H1 (cell line): ENCODE results near the gene SCGB2A2. TPM values are rescaled to one million over a fixed set of nuclear protein-coding genes. Genes with fewer than 3 reads are reported as not detected.
A peak's percentile ranks its signal among the peaks of the same experiment; 100 is the strongest.

Experiments
- CTCF ChIA-PET: fragments of 300-600 bp; sonication (Branson Sonifier 250); formaldehyde crosslinking; loops from one replicate; lab custom pipeline; 2021; ENCODE audit not compliant: partially characterized antibody; lab: Charles Lee
- POLR2A ChIA-PET: fragments of 300-600 bp; sonication (Branson Sonifier 250); formaldehyde crosslinking; loops from one replicate; lab custom pipeline; 2021; ENCODE audit warnings: inconsistent platforms; ENCODE audit not compliant: partially characterized antibody; lab: Charles Lee
- DNase-seq, 2 experiments: peaks; one replicate each; pipeline versions ENCODE4 v3.0.0 to v3.0.0-alpha.2; 2010 to 2022; ENCODE audit warnings: low spot score in 2 of 2, low read depth in 1 of 2, mixed read lengths in 1 of 2
- FAIRE-seq: peaks from 2 replicates; lab custom pipeline; 2011; peaks lifted over from hg19 to GRCh38; lab: Jason Lieb, UNC
- H2AFZ ChIP-seq: 2 replicates; pipeline ENCODE4 v1.8.1; 2012; ENCODE audit warnings: low read length, inconsistent platforms
- H2AK5ac ChIP-seq: 2 replicates; pipeline ENCODE4 v1.6.1; 2013; ENCODE audit warnings: low read depth, low read length
- H2BK120ac ChIP-seq: replicated peaks from 2 replicates; pipeline ENCODE3; 2013; ENCODE audit warnings: low read depth, low read length, inconsistent platforms
- H2BK12ac ChIP-seq: 2 replicates; pipeline ENCODE4 v1.6.1; 2013; ENCODE audit warnings: low read depth, low read length
- H2BK15ac ChIP-seq: 2 replicates; pipeline ENCODE4 v1.6.1; 2013; ENCODE audit warnings: low read length
- H2BK20ac ChIP-seq: 2 replicates; pipeline ENCODE4 v1.6.1; 2013; ENCODE audit warnings: low read length
- H2BK5ac ChIP-seq: 2 replicates; pipeline ENCODE4 v1.6.1; 2013; ENCODE audit warnings: low read depth, low read length
- H3K14ac ChIP-seq: 2 replicates; pipeline ENCODE4 v1.6.1; 2013; ENCODE audit warnings: inconsistent platforms; ENCODE audit not compliant: insufficient read length
- H3K18ac ChIP-seq: 2 replicates; pipeline ENCODE4 v1.6.1; 2013; ENCODE audit warnings: low read length; ENCODE audit errors: extremely low read depth
- H3K23ac ChIP-seq: 2 replicates; pipeline ENCODE4 v1.6.1; 2013; ENCODE audit warnings: inconsistent platforms; ENCODE audit not compliant: insufficient read length
- H3K23me2 ChIP-seq: 2 replicates; pipeline ENCODE4 v1.6.1; 2013; ENCODE audit warnings: low read depth, low read length
- H3K27ac ChIP-seq: 2 replicates; pipeline ENCODE4 v1.6.1; 2011; ENCODE audit warnings: low read depth, low read length, inconsistent platforms
- H3K27me3 ChIP-seq, 4 experiments: replicated peaks in 1 of 4; 1 replicate in 1 of 4; 2 replicates in 3 of 4; pipeline versions ENCODE4 v1.6.1 to v1.8.1; 2011 to 2013; ENCODE audit warnings: low read length in 3 of 4, mild to moderate bottlenecking in 3 of 4, inconsistent platforms in 2 of 4, mixed read lengths in 2 of 4, moderate library complexity in 1 of 4; ENCODE audit not compliant: control insufficient read depth in 3 of 4, insufficient read depth in 3 of 4; ENCODE audit errors: extremely low read depth in 1 of 4
- H3K36me3 ChIP-seq, 4 experiments: 2 replicates each; pipeline versions ENCODE4 v1.6.1 to v1.8.1; 2011 to 2013; ENCODE audit warnings: mild to moderate bottlenecking in 4 of 4, low read length in 3 of 4, moderate library complexity in 2 of 4, control low read depth in 1 of 4, inconsistent platforms in 1 of 4; ENCODE audit not compliant: insufficient read depth in 4 of 4, control insufficient read depth in 2 of 4
- H3K4ac ChIP-seq: replicated peaks from 2 replicates; pipeline ENCODE3; 2013; ENCODE audit warnings: low read length, low read depth, mixed read lengths, inconsistent platforms; ENCODE audit not compliant: insufficient read length
- H3K4me1 ChIP-seq, 4 experiments: replicated peaks in 1 of 4; 1 replicate in 1 of 4; 2 replicates in 3 of 4; pipeline versions ENCODE4 v1.6.1 to v1.8.1; 2011 to 2013; ENCODE audit warnings: low read length in 3 of 4, inconsistent platforms in 2 of 4, mixed read lengths in 1 of 4; ENCODE audit not compliant: insufficient read depth in 4 of 4, control insufficient read depth in 3 of 4
- H3K4me2 ChIP-seq, 2 experiments: 2 replicates each; pipeline versions ENCODE4 v1.6.1 to v1.8.1; 2011 to 2013; ENCODE audit warnings: low read depth in 2 of 2, low read length in 2 of 2, control low read depth in 1 of 2, inconsistent platforms in 1 of 2, mild to moderate bottlenecking in 1 of 2; ENCODE audit not compliant: insufficient read depth in 1 of 2
- H3K4me3 ChIP-seq, 4 experiments: fragments of 200-600, 300-600 bp in 1 of 4; sonication (generic), shearing (Covaris generic), sonication (Bioruptor Twin) in 1 of 4; 2 replicates each; pipeline versions ENCODE4 v1.5.1 to v1.8.1; 2011 to 2016; ENCODE audit warnings: low read length in 4 of 4, low read depth in 3 of 4, control low read depth in 2 of 4, inconsistent platforms in 2 of 4, mild to moderate bottlenecking in 2 of 4, mixed read lengths in 1 of 4, moderate library complexity in 1 of 4; ENCODE audit not compliant: insufficient read depth in 2 of 4; ENCODE audit errors: extremely low read depth in 1 of 4
- H3K56ac ChIP-seq: replicated peaks from 2 replicates; pipeline ENCODE3; 2013; ENCODE audit warnings: low read depth, mild to moderate bottlenecking, mixed read lengths, low read length, inconsistent platforms; ENCODE audit not compliant: insufficient read length
- H3K79me1 ChIP-seq: 2 replicates; pipeline ENCODE4 v1.6.1; 2013; ENCODE audit warnings: low read depth, low read length, control low read depth
- H3K79me2 ChIP-seq, 2 experiments: 2 replicates each; pipeline versions ENCODE4 v1.6.1 to v1.8.1; 2012 to 2013; ENCODE audit warnings: low read length in 2 of 2, mild to moderate bottlenecking in 2 of 2, inconsistent platforms in 1 of 2; ENCODE audit not compliant: insufficient read depth in 2 of 2, control insufficient read depth in 1 of 2
- H3K9ac ChIP-seq, 4 experiments: replicated peaks in 1 of 4; 1 replicate in 1 of 4; 2 replicates in 3 of 4; pipeline versions ENCODE4 v1.6.1 to v1.8.1; 2011 to 2013; ENCODE audit warnings: low read depth in 3 of 4, low read length in 3 of 4, control low read depth in 2 of 4, mild to moderate bottlenecking in 2 of 4, moderate library complexity in 2 of 4, inconsistent platforms in 1 of 4; ENCODE audit errors: extremely low read depth in 1 of 4
- H3K9me3 ChIP-seq, 2 experiments: 2 replicates each; pipeline versions ENCODE4 v1.6.1 to v1.8.1; 2012 to 2013; ENCODE audit warnings: mild to moderate bottlenecking in 2 of 2, moderate library complexity in 2 of 2, control low read depth in 1 of 2, inconsistent platforms in 1 of 2, low read depth in 1 of 2, low read length in 1 of 2, mixed read lengths in 1 of 2; ENCODE audit not compliant: insufficient read depth in 2 of 2
- H4K20me1 ChIP-seq, 2 experiments: replicated peaks in 1 of 2; 2 replicates each; pipeline versions ENCODE3 to v1.8.1; 2011 to 2013; ENCODE audit warnings: inconsistent platforms in 2 of 2, low read length in 2 of 2, mild to moderate bottlenecking in 1 of 2; ENCODE audit not compliant: insufficient read depth in 2 of 2, control insufficient read depth in 1 of 2
- H4K5ac ChIP-seq: 2 replicates; pipeline ENCODE4 v1.6.1; 2013; ENCODE audit warnings: low read length, low read depth, mixed read lengths, inconsistent platforms; ENCODE audit not compliant: insufficient read length
- H4K8ac ChIP-seq: 2 replicates; pipeline ENCODE4 v1.8.0; 2013; ENCODE audit warnings: mild to moderate bottlenecking, moderate library complexity, low read length, inconsistent platforms; ENCODE audit not compliant: insufficient read depth; ENCODE audit errors: extremely low read depth
- H4K91ac ChIP-seq: replicated peaks from 2 replicates; pipeline ENCODE3; 2013; ENCODE audit warnings: low read length, mixed read lengths, inconsistent platforms; ENCODE audit not compliant: insufficient read length
- BACH1 ChIP-seq: IDR thresholded peaks from 2 replicates; pipeline ENCODE4 v1.6.1; 2012; ENCODE audit warnings: low read length, improper control_type of control experiment
- CBX5 ChIP-seq: fragments of 300-800, 300-1000 bp; sonication (generic); IDR thresholded peaks from 2 replicates; pipeline ENCODE4 v1.7.1; 2016; ENCODE audit warnings: antibody characterized with exemption, low read length, low read depth
- CTBP2 ChIP-seq: IDR thresholded peaks from 2 replicates; pipeline ENCODE4 v1.7.0; 2011; ENCODE audit warnings: borderline replicate concordance, mild to moderate bottlenecking, moderate library complexity, mixed read lengths, low read length; ENCODE audit not compliant: insufficient read depth, insufficient read length
- FOSL1 ChIP-seq: IDR thresholded peaks from 2 replicates; pipeline ENCODE4 v1.6.1; 2011; ENCODE audit warnings: mild to moderate bottlenecking, low read depth, low read length, moderate library complexity; ENCODE audit not compliant: insufficient read depth
- GTF2F1 ChIP-seq: IDR thresholded peaks from 2 replicates; pipeline ENCODE4 v1.6.1; 2012; ENCODE audit warnings: low read depth, low read length, improper control_type of control experiment, borderline replicate concordance
- KDM4A ChIP-seq: IDR thresholded peaks from one replicate; pipeline ENCODE4 v1.7.1; 2012; ENCODE audit warnings: low read depth, mild to moderate bottlenecking, moderate library complexity, low read length, inconsistent platforms; ENCODE audit not compliant: severe bottlenecking
- POLR2A ChIP-seq, 2 experiments: IDR thresholded peaks; 1 replicate in 1 of 2; 2 replicates in 1 of 2; pipeline ENCODE4 v1.6.1; 2011; ENCODE audit warnings: low read depth in 2 of 2, low read length in 2 of 2, mild to moderate bottlenecking in 2 of 2; ENCODE audit errors: control extremely low read depth in 1 of 2
- RBBP5 ChIP-seq: IDR thresholded peaks from 2 replicates; pipeline ENCODE4 v1.7.1; 2012; ENCODE audit warnings: low read depth, mild to moderate bottlenecking, inconsistent platforms, low read length, moderate library complexity, borderline replicate concordance
- WGBS, 2 experiments: shearing (Covaris generic) in 1 of 2; methylation state at CpG; one replicate each; pipeline versions ENCODE4 v1.1.6 to v1.1.7; 2013 to 2015; ENCODE audit warnings: low lambda C conversion rate in 2 of 2, mixed read lengths in 2 of 2, inconsistent platforms in 1 of 2, low coverage in 1 of 2, missing lambda C conversion rate in 1 of 2; ENCODE audit not compliant: insufficient replicate concordance in 2 of 2, insufficient coverage in 1 of 2, insufficient read length in 1 of 2; ENCODE audit errors: extremely low coverage in 1 of 2, missing lambda C conversion rate in 1 of 2; 5-methylcytosine and 5-hydroxymethylcytosine counted together
- polyA plus RNA-seq, 7 experiments: library from polyadenylated mRNA; depleted of rRNA in 3 of 7; stranded (reverse) in 5 of 7; unstranded in 2 of 7; fragments of >200 nt in 5 of 7; fragments of 200-250 nt in 2 of 7; gene quantifications; 1 replicate in 5 of 7; 2 replicates in 1 of 7; 4 replicates in 1 of 7; pipeline versions ENCODE4 v1.2.1 to v1.2.3, GENCODE V29; 2011 to 2013; ENCODE audit warnings: missing spikeins in 2 of 7, mixed read lengths in 2 of 7
- total RNA-seq: library from RNA; stranded (reverse); fragmentation: NEBNext Ultra II Directional; extraction: Animal tissue kit (Norgen Biotek cat#: 25700); gene quantifications from 2 replicates; pipeline ENCODE4 v1.2.1, GENCODE V29; 2021

Gene SCGB2A2
- total and polyA plus RNA-seq, 2 of the 8 experiments (the other 6 are each of a cell fraction or from before 2014, with no cell fraction given) = not detected

- WGBS, 2 experiments = 83% methylated on average over 6 of the region's 6 CpGs; no CpG with 5 or more reads in 1 of the 2 experiments
- peaks cover 0 to 2% (median 0%) of the 10 kb centered on the region in 4 experiments; a peak in 3 of 7 replicates for H3K4me1 ChIP-seq
- no peak overlapping the region for H2BK120ac ChIP-seq
- no peaks in the 10 kb centered on the region for H3K9me3 ChIP-seq
- no peak overlapping the region for H3K56ac ChIP-seq
- H2AK5ac ChIP-seq = no peak overlapping the region
- no peaks in the 10 kb centered on the region for H4K20me1 ChIP-seq
- H2BK12ac ChIP-seq = no peak overlapping the region
- H4K91ac ChIP-seq = no peak overlapping the region
- no peak for FAIRE-seq
- no peak overlapping the region for H4K8ac ChIP-seq
- H2AFZ ChIP-seq = peak overlapping the region; percentile 79; the same call in 1 of the 2 replicates
- no peak overlapping the region for H3K4me2 ChIP-seq
- no peak overlapping the region for H4K5ac ChIP-seq
- H3K9ac ChIP-seq = no peak overlapping the region
- no peaks in the 10 kb centered on the region for H3K79me2 ChIP-seq
- DNase-seq = no peak
- H3K23ac ChIP-seq = no peak overlapping the region
- no peak overlapping the region for H2BK20ac ChIP-seq
- H3K23me2 ChIP-seq = no peaks in the 10 kb centered on the region
- no peak overlapping the region for H3K4ac ChIP-seq
- H3K79me1 ChIP-seq = no peaks in the 10 kb centered on the region
- H3K36me3 ChIP-seq = no peaks in the 10 kb centered on the region
- no peak overlapping the region for H3K18ac ChIP-seq
- H3K4me3 ChIP-seq = no peak overlapping the region
- ChIA-PET POLR2A (interaction anchor here (0.6 to 2.0 kb wide), 2 partner anchors 9 to 263 kb away, joined by 3 to 6 read pairs; no protein-coding TSS in a partner anchor), CTCF (interaction anchor here (1.0 to 2.0 kb wide), 10 partner anchors 9 to 158 kb away, joined by 3 to 7 read pairs (median 4); partner anchors contain the start of gene SCGB1D2)
- H2BK15ac ChIP-seq = no peak overlapping the region
- no peak overlapping the region for H2BK5ac ChIP-seq
- H3K27ac ChIP-seq = no peak overlapping the region
- no peak overlapping the region for H3K14ac ChIP-seq
- TF ChIP-seq POLR2A (IDR thresholded peaks at IDR 0.05; ENCODE audit: control extremely low read depth in 1 of 2, low read depth in 2 of 2, low read length in 2 of 2) (no peak), CBX5 (no peak), RBBP5 (no peak), FOSL1 (no peak), CTBP2 (no peak), BACH1 (no peak), GTF2F1 (no peak), KDM4A (no peak)
- H3K27me3 ChIP-seq = no peaks in the 10 kb centered on the region
Observed at GRCh38 chr11:62306227-62306626, 36.3 kb downstream of the SCGB2A2 start.
